Measurements from ENCODE around the gene TAF4. TPM values are rescaled to one million over a fixed set of nuclear protein-coding genes. Genes with fewer than 3 reads are reported as not detected.
"Not testable (repeated sequence)": the region's sequence is repeated elsewhere in the genome, so short reads cannot be mapped to it uniquely, and the experiment has no call there.

Gene TAF4
- total RNA-seq, 2 donors from 2014 or later, result 10.4 to 11.0 TPM

GRCh38 chr20:61986762-61987321 lies 78.8 kb downstream of the TAF4 start:
- Histone ChIP-seq H3K4me3 (no peak overlapping the region), H3K36me3 (peaks cover 26% of the 10 kb centered on the region), H3K27ac (no peak overlapping the region), H3K4me1 (ENCODE audit: control insufficient read depth in 1 of 2, low read depth in 2 of 2) (no peaks in the 10 kb centered on the region), H3K27me3 (replicated peaks; ENCODE audit: insufficient read depth) (no peaks in the 10 kb centered on the region), H3K9me3 (peaks cover 6% of the 10 kb centered on the region)
- DNase-seq (ENCODE audit: low spot score) (no peak), ATAC-seq (ENCODE audit: insufficient number of reproducible peaks, low FRiP score, low read depth) (no peak)
- TF ChIP-seq CTCF (IDR thresholded peaks at IDR 0.05), result no peak

GRCh38 chr20:61985096-61985495 lies 80.6 kb downstream of the TAF4 start:
- no peak overlapping the region for H3K4me3 ChIP-seq
- ATAC-seq (ENCODE audit: insufficient number of reproducible peaks, low FRiP score, low read depth) (no peak), DNase-seq (ENCODE audit: low spot score) (no peak)
- H3K27me3 ChIP-seq (replicated peaks; ENCODE audit: insufficient read depth), result no peaks in the 10 kb centered on the region
- peaks cover 15% of the 10 kb centered on the region for H3K36me3 ChIP-seq
- H3K27ac ChIP-seq, result no peak overlapping the region
- no peaks in the 10 kb centered on the region for H3K9me3 ChIP-seq
- H3K4me1 ChIP-seq (ENCODE audit: control insufficient read depth in 1 of 2, low read depth in 2 of 2), result no peaks in the 10 kb centered on the region
- no peak for TF ChIP-seq CTCF (IDR thresholded peaks at IDR 0.05)

DNA sequence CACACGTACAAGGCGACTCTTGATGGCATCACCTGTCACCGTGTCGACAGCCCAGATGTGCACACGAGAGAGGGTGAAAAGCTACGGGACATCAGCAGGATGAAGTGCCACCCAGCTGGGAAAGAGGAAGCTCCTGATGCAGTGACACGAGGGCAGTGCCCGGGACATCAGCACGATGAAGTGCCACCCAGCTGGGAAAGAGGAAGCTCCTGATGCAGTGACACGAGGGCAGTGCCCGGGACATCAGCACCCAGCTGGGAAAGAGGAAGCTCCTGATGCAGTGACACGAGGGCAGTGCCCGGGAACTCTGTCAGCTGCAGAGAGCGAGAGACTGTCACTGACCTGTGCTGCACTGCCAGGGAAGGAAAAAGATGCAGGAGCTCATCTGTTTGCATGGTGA lies 81.2 kb downstream of the TAF4 start:
- peaks cover 12% of the 10 kb centered on the region for H3K36me3 ChIP-seq
- H3K27ac ChIP-seq; H3K9me3 ChIP-seq; H3K4me3 ChIP-seq; ATAC-seq (ENCODE audit: insufficient number of reproducible peaks, low FRiP score, low read depth); H3K4me1 ChIP-seq (ENCODE audit: control insufficient read depth in 1 of 2, low read depth in 2 of 2); DNase-seq (ENCODE audit: low spot score); H3K27me3 ChIP-seq (replicated peaks; ENCODE audit: insufficient read depth): not testable (repeated sequence)

DNA sequence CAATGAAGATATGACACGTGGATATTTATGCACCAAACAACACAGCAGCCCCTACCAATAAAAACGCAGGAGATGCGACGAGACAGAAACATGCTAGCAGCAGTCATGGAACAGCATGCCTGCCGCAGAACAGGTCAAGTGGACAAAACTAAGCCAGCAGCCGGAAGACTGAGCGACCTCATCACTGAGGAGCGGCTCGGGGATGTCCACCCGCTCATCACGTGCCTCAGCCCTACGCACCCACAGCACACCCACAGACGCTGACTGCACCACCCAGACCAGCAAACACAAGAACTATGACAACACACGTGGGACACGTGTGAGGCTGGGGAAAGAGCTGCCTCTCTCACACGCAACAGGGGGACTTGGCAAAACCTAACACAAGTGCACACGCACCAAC lies 81.7 kb downstream of the TAF4 start:
- no peak for TF ChIP-seq CTCF (IDR thresholded peaks at IDR 0.05)
- DNase-seq (ENCODE audit: low spot score), result no peak
- H3K27me3 ChIP-seq (replicated peaks; ENCODE audit: insufficient read depth), result no peaks in the 10 kb centered on the region
- H3K4me1 ChIP-seq (ENCODE audit: control insufficient read depth in 1 of 2, low read depth in 2 of 2), result no peaks in the 10 kb centered on the region
- H3K4me3 ChIP-seq, result no peak overlapping the region
- peaks cover 11% of the 10 kb centered on the region for H3K36me3 ChIP-seq
- no peak overlapping the region for H3K27ac ChIP-seq
- H3K9me3 ChIP-seq, result no peaks in the 10 kb centered on the region
- ATAC-seq (ENCODE audit: insufficient number of reproducible peaks, low FRiP score, low read depth), result no peak

DNA sequence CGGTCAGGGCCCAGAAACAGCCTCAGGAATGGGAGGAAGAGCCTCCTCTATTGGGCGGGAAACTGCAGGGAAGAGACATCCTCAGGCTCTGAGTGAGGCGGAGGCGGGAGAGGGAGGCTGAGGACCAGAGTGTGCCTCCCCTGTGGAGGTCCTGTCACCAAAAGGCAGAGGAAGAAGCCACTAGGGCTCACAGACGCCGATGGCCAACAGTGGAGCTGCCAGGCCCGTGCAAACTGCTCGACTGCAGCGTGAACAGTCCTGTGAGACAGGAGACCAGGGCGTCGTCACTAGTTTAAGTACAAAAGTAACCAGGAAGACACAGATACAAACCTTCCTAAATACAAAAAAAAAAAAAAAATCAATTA lies 82.7 kb downstream of the TAF4 start:
- Histone ChIP-seq H3K27ac (no peak overlapping the region), H3K9me3 (no peaks in the 10 kb centered on the region), H3K4me1 (ENCODE audit: control insufficient read depth in 1 of 2, low read depth in 2 of 2) (no peaks in the 10 kb centered on the region), H3K36me3 (peaks cover 8% of the 10 kb centered on the region), H3K4me3 (no peak overlapping the region), H3K27me3 (replicated peaks; ENCODE audit: insufficient read depth) (no peaks in the 10 kb centered on the region)
- no peak for TF ChIP-seq CTCF (IDR thresholded peaks at IDR 0.05)
- DNase-seq (ENCODE audit: low spot score), result no peak
- ATAC-seq (ENCODE audit: insufficient number of reproducible peaks, low FRiP score, low read depth), result no peak
